Astrocyte (in vitro differentiated cells and primary cell): Measurements from ENCODE around the gene PSTK.

Source experiments
- EZH2 ChIP-seq: IDR thresholded peaks from 2 replicates; pipeline ENCODE4 v1.6.1; 2012; ENCODE audit warnings: mild to moderate bottlenecking, low read length, inconsistent platforms; ENCODE audit not compliant: insufficient read depth
- TF ChIP-seq, protein P1 (sequence below): IDR thresholded peaks from 2 replicates; pipeline ENCODE4 v1.5.1; 2011; ENCODE audit warnings: low read depth, mild to moderate bottlenecking, inconsistent platforms, low read length, moderate library complexity; ENCODE audit not compliant: insufficient read depth

DNA sequence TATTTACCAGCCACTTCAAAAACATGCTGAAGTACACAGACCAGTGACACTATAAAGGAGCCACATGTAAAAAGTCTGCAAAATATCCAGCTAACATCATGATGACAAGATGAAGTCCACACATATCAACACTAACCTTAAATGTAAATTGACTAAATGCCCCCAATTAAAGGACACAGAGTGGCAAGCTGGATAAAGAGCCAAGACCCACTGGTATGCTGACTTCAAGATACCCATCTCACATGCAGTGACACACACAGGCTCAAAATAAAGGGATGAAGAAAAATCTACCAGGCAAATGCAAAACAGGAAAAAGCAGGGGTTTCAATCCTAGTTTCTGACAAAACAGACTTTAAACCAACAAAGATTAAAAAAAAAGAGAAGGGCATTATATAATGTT, 13.3 kb upstream of the PSTK start:
- TF ChIP-seq, protein P1, sequence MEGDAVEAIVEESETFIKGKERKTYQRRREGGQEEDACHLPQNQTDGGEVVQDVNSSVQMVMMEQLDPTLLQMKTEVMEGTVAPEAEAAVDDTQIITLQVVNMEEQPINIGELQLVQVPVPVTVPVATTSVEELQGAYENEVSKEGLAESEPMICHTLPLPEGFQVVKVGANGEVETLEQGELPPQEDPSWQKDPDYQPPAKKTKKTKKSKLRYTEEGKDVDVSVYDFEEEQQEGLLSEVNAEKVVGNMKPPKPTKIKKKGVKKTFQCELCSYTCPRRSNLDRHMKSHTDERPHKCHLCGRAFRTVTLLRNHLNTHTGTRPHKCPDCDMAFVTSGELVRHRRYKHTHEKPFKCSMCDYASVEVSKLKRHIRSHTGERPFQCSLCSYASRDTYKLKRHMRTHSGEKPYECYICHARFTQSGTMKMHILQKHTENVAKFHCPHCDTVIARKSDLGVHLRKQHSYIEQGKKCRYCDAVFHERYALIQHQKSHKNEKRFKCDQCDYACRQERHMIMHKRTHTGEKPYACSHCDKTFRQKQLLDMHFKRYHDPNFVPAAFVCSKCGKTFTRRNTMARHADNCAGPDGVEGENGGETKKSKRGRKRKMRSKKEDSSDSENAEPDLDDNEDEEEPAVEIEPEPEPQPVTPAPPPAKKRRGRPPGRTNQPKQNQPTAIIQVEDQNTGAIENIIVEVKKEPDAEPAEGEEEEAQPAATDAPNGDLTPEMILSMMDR, result no peak
- TF ChIP-seq EZH2, result no peak
